ENCODE data around the gene HCK. TPM values are rescaled to one million over a fixed set of nuclear protein-coding genes. Genes with fewer than 3 reads are reported as not detected.

Gene HCK
- polyA plus RNA-seq, 2 of the 4 experiments (the other 2 are of a cell fraction): 0.06 TPM; not detected in 1

- Histone ChIP-seq H3K27ac (no peak overlapping the region), H3K4me3 (no peak overlapping the region), H3K4me1 (no peaks in the 10 kb centered on the region), H3K4me2 (no peak overlapping the region), H3K9me3 (no peaks in the 10 kb centered on the region; the same call in 2 of the 3 replicates)
- POLR2A ChIA-PET: no interaction called here
- no peak for ATAC-seq
- CTCF ChIA-PET: interaction anchor here (0.6 to 2.8 kb wide), 5 partner anchors 22 to 210 kb away, joined by 3 to 10 read pairs (median 4); no protein-coding TSS in a partner anchor
- 32% methylated on average over 4 of the region's 4 CpGs for WGBS (ENCODE audit: missing lambda C conversion rate)
- TF ChIP-seq HOXB13 (CRISPR knock-in tag; IDR thresholded peaks at IDR 0.05; ENCODE audit: low read depth) (no peak), CBX2 (IDR thresholded peaks at IDR 0.05; ENCODE audit: borderline replicate concordance, low read depth) (no peak), HES2 (IDR thresholded peaks at IDR 0.05) (no peak), MYC (IDR thresholded peaks at IDR 0.05; ENCODE audit: borderline replicate concordance, low read length) (no peak), FOXS1 (CRISPR knock-in tag; IDR thresholded peaks at IDR 0.05) (no peak), ZFP36 (IDR thresholded peaks at IDR 0.05; ENCODE audit: borderline replicate concordance, partially characterized antibody) (no peak), ATOH8 (CRISPR knock-in tag; IDR thresholded peaks at IDR 0.05; ENCODE audit: low read depth) (no peak)
- FAIRE-seq: no peak
- no peak for DNase-seq (ENCODE audit: low read depth in 1 of 2, low spot score in 1 of 2)
Measured at GRCh38 chr20:32062776-32063170, 10.7 kb downstream of the HCK start.

GRCh38 chr20:32063695-32064094 lies 11.7 kb downstream of the HCK start:
- CTCF ChIA-PET: interaction anchor here (1.0 to 2.8 kb wide), 3 partner anchors 23 to 211 kb away, joined by 3 to 10 read pairs (median 4); no protein-coding TSS in a partner anchor
- 50% methylated on average over 4 of the region's 4 CpGs for whole genome bisulfite sequencing (ENCODE audit: missing lambda C conversion rate)

GRCh38 chr20:32064667-32065066 lies 12.6 kb downstream of the HCK start:
- ChIA-PET POLR2A (no interaction called here), CTCF (interaction anchor here (0.6 to 2.8 kb wide), 3 partner anchors 27 to 146 kb away, joined by 3 to 10 read pairs (median 4); no protein-coding TSS in a partner anchor)
- H3K4me2 ChIP-seq: no peak overlapping the region
- TF ChIP-seq ATOH8 (CRISPR knock-in tag; IDR thresholded peaks at IDR 0.05; ENCODE audit: low read depth) (no peak), TFCP2L1 (CRISPR knock-in tag; IDR thresholded peaks at IDR 0.05) (no peak), HOXA7 (CRISPR knock-in tag; IDR thresholded peaks at IDR 0.05) (no peak), POLR2A (IDR thresholded peaks at IDR 0.05; ENCODE audit: low read length) (no peak), HMGXB4 (CRISPR knock-in tag; IDR thresholded peaks at IDR 0.05; ENCODE audit: borderline replicate concordance) (no peak), NR3C1 (IDR thresholded peaks at IDR 0.05) (no peak), EHMT2 (IDR thresholded peaks at IDR 0.05; ENCODE audit: low read depth) (no peak), GATA3 (IDR thresholded peaks at IDR 0.05; ENCODE audit: borderline replicate concordance) (no peak), SMC3 (IDR thresholded peaks at IDR 0.05) (no peak), MAZ (IDR thresholded peaks at IDR 0.05; ENCODE audit: borderline replicate concordance, low read depth, low read length) (no peak)

More at GRCh38 chr20:32063695-32064094, 11.7 kb downstream of the HCK start:
- FAIRE-seq (no peak), ATAC-seq (no peak), DNase-seq (ENCODE audit: low read depth in 1 of 2, low spot score in 1 of 2) (no peak)
- H3K9me3 ChIP-seq: no peaks in the 10 kb centered on the region; the same call in 2 of the 3 replicates
- H3K27ac ChIP-seq: no peak overlapping the region
- H3K4me2 ChIP-seq: no peak overlapping the region
- H3K4me1 ChIP-seq: no peaks in the 10 kb centered on the region
- POLR2A ChIA-PET: no interaction called here
- H3K4me3 ChIP-seq: no peak overlapping the region
- TF ChIP-seq REST (IDR thresholded peaks at IDR 0.05) (no peak), ZSCAN20 (CRISPR knock-in tag; IDR thresholded peaks at IDR 0.05) (no peak), NPAS2 (CRISPR knock-in tag; IDR thresholded peaks at IDR 0.05; ENCODE audit: borderline replicate concordance) (no peak), E2F6 (IDR thresholded peaks at IDR 0.05; ENCODE audit: borderline replicate concordance, low read depth) (no peak), TP53 (CRISPR knock-in tag; IDR thresholded peaks at IDR 0.05) (no peak), PHF8 (IDR thresholded peaks at IDR 0.05; ENCODE audit: borderline replicate concordance, low read depth) (no peak), KDM5A (IDR thresholded peaks at IDR 0.05) (no peak)

More at GRCh38 chr20:32064667-32065066, 12.6 kb downstream of the HCK start:
- Histone ChIP-seq H3K27ac (no peak overlapping the region), H3K4me3 (no peak overlapping the region), H3K4me1 (no peaks in the 10 kb centered on the region), H3K9me3 (no peaks in the 10 kb centered on the region)
- WGBS (ENCODE audit: missing lambda C conversion rate): 59% methylated on average over 7 of the region's 7 CpGs
- FAIRE-seq (no peak), ATAC-seq (no peak), DNase-seq (ENCODE audit: low read depth in 1 of 2, low spot score in 1 of 2) (no peak)
